Measurements from ENCODE around the gene IPPK.

IPPK gene

DNA sequence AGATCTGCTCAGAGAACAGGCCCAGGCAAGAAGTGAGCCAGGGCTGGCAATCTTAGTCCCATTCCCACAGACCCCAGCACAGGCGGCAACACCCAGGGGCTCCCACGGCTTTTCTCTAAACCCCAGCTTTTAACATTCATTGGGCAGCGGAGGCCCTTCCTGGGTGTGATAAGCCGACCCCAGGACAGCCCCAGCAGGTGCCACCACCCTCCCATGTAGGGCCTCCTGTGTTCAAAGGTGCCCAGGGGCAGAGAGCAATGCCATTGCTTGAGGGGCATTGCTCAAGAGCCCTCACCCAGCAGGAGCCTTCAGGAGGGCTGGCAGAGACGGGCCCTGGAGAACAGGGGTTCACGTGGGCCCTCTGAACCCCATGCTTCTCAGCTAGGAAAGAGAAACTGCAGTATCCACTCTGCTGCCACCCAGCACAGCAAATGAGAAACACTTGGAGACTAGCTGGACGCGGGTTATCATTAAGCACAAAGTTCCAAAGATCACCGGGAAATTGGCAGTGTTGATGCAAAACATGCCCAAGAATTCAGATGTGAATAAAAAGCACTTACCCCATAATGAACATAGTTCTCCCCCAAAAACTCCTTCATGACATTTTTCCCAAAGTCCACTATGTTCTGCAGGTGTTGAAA is 13.9 kb downstream of the IPPK start:
- no peak for DNase-seq

GRCh38 chr9:92655366-92655765 is 14.6 kb downstream of the IPPK start:
- no peak for DNase-seq

DNA sequence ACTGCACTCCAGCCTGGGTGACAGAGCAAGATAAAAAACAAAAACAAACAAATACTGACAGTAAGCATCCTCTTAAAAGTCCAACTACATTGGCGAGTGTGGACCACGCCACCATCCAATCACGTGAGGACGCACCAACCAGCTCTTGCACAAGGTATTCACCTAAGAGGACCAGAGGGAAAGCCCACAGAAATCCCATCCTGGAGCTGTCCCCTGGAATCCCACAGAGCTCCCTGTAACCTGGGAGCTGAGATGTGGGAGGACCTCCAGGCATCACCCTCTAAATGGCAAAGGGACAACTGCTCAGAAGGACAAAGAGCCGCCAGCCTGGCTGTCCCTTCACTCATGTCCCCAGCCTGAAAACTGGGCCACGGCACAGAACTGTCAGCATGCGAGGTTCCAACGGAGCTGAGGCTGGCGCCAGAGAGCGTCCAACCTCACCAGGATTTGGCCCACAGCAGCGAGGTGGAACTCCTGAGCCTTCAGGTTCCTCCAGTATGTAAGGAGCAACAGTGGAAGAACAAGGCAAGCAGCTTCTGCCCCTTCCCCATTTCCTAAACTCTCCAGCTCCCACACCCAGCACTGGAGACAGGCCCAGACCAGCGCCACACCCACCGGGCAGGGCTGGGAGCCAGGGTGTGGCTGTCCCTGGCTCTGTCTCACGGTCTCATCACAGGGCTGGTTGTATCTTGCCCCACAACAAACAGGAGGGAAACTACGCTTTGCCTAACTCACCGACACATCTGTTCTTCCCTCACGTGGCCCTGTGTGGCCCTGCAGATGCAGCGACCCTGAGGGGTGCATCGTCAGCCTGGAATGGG is 15.2 kb downstream of the IPPK start:
- no peak for DNase-seq

GRCh38 chr9:92652461-92652860 is 17.5 kb downstream of the IPPK start:
- no peak for DNase-seq

DNA sequence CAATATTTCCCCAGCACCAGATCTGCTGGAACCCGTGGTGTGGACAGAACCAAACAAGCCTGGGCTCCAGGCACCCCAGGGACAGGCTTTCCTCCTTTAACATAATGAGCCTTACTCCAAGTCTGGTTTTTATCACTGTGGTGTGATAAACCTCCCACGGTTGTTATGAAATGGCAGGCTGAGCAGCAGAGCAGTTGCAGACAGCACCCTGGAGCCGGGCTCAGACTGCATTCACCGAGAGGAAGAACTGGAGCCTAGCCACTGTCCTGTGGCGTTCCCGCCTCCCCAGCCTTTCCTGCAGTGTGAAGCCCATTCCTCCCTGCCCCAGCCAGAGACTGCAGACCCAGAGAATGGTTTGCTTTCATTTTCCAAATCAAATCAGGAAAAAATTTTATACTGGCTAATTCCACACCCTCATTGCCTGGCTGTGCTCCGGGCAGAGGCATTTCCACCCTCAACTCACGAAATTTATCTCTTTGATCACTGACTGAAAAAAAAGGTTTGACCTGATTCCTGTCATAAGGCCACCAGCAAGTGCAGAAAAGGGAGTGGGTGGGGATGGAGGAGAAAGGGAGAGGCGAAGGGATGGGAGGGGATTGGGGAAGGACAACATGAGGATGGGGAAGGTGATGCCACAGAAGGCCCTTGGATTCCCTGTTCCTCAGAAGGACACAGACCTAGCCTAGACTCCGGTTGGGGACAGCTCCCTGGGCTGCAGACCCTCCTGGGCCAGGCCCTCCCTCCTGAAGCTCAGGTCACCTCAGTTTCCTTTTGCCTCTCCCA is 18.9 kb downstream of the IPPK start:
- no peak for DNase-seq

GRCh38 chr9:92650296-92650695 is 19.6 kb downstream of the IPPK start:
- DNase-seq: no peak

DNA sequence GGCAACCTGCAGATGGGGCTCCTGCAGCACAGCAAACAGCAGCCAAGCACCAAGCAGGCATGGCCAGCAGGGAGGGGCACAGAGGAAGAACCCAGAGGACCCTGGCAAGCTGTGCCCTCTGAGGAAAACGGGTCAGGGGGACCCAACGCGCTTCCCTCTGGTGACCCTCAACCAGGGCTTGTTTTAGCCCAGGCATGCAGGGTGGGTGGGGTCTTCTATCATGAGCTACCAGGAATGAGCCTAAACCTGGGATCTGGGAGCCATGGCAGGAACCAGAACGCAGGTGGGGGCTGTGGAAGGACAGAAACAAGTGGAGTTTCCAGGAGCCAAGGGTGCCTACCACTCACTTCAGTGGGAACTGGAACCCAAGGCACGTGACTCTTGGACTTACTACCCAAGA is 20.9 kb downstream of the IPPK start:
- DNase-seq: no peak

DNA sequence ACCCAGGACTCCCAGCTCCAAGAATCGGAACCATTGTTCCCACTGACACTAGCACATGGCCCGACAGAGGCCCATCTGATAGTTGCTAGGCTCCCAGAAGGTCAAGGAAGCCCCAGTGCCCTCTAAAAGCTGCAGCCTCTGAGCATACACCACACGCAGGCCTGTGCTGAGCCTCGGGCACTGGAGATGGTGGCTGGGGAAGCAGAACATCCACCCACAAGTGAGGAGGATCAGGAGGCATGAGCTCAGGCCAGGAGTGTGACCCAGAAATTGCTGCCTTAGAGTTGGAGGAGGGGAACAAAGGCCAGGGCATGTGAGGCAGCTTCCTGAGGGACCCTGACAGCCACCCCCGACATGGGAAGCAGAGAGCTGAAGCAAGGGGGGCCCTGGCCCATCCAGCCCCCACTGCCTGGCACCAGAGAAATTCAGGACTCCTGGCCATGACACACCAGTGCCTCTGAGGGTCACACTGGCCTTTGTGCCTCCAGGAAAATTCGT is 21.4 kb downstream of the IPPK start:
- no peak for DNase-seq

DNA sequence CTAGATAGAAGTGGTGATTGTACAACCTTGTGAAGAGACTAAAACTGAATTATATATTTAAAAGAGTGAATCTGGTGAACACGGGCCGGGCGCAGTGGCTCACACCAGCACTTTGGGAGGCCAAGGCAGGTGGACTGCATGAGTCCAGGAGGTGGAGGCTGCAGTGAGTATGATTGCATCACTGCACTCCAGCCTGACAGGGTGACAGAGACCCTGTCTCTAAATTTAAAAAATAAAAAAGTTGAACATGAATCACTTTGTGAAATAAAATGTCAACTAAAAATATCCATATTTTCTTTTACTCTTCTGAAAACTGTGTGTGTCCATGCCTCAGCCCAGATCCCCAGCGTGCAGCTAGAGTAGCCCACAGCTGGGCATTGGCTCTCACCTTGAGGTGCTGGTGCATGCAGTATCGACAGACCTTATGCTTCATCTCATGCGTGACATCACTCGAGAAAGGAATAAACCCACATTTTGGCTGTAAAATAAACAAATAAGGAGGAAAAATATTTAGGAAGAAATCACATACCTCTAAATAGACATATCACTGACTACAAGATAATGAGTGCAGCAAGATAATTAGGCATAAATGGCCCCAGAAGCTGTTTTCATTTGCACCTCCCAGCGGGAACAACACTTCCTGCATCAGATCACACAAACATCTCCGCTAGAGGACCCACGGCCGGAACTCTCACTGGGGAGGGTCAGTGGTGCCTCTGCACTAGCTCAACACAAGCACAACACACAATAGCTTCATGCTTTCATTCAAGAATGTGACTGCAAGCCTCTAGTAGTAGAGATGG is 22.1 kb downstream of the IPPK start:
- no peak for DNase-seq

GRCh38 chr9:92645041-92645440 is 24.9 kb downstream of the IPPK start:
- DNase-seq: no peak

- DNase-seq: no peak
Measured at GRCh38 chr9:92644278-92644677, 25.7 kb downstream of the IPPK start.

- DNase-seq: no peak
Measured at GRCh38 chr9:92642564-92642963, 27.4 kb downstream of the IPPK start.

GRCh38 chr9:92642041-92642451 is 27.9 kb downstream of the IPPK start:
- no peak for DNase-seq

- no peak for DNase-seq
Measured at GRCh38 chr9:92641092-92641809, 28.7 kb downstream of the IPPK start.

GRCh38 chr9:92640398-92641091 is 29.4 kb downstream of the IPPK start:
- DNase-seq: no peak

DNA sequence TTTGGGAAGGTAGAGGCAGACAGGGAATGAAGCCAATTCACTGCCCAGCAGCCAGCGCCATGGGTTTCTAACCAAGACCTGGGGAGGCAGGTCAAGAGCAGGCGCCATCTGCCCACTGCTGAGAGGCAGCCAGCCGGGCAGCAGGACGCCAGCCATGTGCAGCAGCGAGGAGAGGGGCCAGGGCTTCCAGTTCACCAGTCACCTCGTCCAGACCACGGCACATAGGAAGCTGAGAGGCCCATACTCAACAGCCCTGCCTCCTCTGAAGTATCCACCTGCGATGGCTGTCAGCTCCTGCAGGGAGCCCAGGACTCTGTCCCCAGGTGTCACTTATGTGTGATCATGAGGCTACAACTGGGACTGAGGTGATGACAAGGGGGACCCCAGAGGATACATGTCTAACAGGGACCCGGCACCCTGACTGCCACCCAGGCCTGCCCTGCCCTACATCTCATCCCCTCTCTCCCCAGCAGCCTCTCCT is 30.1 kb downstream of the IPPK start:
- no peak for DNase-seq

DNA sequence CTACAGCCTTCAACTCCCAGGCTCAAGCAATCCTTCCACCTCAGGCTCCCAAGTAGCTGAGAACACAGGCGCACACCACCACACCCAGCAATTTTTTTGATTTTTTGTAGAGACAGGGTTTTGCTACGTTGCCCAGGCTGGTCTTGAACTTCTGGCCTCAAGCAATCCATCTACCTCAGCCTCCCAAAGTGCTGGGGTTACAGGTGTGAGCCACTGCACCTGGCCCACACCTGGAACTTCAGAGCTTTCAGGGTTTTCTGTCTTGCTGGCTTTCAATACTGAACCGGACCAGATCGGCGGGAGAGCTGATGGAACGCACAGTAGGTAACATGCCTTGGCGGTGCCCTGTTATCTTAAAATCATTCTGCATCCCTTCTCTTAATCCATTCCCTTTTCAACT is 30.8 kb downstream of the IPPK start:
- no peak for DNase-seq

GRCh38 chr9:92638621-92639101 is 31.3 kb downstream of the IPPK start:
- DNase-seq: no peak

DNA sequence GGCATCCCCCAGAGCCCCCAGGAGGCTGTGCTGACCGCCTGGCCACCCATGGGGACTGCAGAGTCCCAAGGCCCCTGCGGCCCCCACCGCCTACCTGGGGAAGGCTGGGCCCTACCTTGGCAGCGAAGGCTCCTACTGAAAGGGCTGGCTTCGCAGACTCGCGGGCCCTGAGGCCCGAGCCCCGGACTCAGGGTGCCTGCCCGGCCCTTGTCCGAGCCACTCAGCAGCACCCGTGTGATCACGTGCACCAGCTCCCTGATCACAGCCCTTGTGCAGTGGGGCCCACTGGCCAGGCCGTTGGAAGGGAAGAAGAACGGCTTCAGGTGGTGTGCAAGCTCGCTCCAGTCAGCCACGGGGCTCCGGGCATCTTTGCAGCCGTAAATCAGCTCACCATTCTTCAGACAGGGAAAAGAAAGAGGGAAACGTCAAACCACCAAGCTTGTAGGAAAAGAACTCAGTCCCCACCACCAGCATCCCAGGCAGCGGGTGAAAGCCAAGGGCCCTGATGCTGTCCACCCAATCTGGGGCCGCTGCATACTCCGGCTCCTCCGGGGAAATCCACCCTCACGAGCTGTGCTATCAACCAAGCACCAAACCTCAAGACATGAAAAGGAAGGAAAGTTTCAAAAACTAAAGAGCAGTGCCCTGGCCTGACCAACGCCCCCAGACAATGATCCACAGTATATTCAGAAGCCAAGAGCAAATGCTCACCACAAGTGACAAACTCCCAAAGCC is 31.9 kb downstream of the IPPK start:
- DNase-seq: no peak

- no peak for DNase-seq
Measured at GRCh38 chr9:92637326-92637725, 32.6 kb downstream of the IPPK start.

Data from activated CD4-positive, alpha-beta T cell treated with anti-CD3 and anti-CD28 coated beads, Interleukin-2, amount 50 U/mL, for 48 hours (primary cell).